Measurements from ENCODE around the gene TMEM45B. TPM values are rescaled to one million over a fixed set of nuclear protein-coding genes. Genes with fewer than 3 reads are reported as not detected.

TMEM45B gene
- total and polyA plus RNA-seq, 2 of the 13 experiments (the other 11 are each of a cell fraction or from before 2014, with no cell fraction given): 29.1 to 181 TPM

DNA sequence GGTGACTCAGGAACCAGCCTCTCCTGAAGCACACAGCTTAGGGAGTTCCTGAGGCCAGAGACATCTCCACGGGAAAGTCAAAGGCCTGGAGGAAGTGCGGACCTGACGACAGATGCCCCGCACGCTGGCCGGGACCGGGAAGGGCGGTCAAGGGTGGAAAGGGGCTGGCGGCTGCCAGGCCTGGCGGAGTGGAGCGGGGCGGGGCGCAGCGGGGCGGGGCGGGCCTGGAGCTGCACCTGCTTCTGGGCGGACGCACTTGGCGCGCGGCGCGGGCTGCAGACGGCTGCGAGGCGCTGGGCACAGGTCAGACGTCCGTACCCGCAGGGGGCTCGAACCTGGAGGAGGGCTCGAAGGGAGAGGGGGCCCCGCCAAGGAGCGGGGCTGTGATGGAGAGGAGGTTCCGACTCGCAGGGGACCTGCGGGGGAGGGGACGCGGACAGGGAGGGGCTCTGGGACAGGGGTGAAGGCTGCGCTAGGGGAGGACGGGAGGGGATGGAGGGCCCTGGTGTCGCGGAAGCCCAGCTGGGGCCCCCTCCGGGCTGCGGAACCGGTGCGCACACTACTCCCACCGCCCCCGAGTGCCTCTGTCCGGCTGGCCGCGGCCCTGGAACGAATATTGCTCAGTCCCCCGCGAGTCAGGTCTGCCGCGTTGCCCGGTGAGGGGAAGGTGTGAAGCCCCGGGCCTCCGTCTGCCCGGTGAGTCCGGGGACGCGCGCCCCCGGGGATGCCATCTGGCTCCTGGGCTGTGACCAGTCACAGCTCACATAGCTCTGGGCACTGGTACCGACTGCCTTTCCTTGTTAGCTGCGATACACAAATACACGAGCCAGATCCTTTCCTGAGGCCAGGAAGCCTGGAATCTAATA, at the start of gene TMEM45B (continued):
- peak; percentile 56; the same call in 1 of the 2 replicates for TF ChIP-seq ZMYM4 (CRISPR knock-in tag; IDR thresholded peaks at IDR 0.05)
- TF ChIP-seq ZNF292 (CRISPR knock-in tag; IDR thresholded peaks at IDR 0.05; ENCODE audit: borderline replicate concordance, low read depth): peak; percentile 69; the same call in 1 of the 2 replicates
- TF ChIP-seq SMARCE1 (IDR thresholded peaks at IDR 0.05; ENCODE audit: borderline replicate concordance): no peak
- no peak for TF ChIP-seq ZNF788 (CRISPR knock-in tag; IDR thresholded peaks at IDR 0.05; ENCODE audit: borderline replicate concordance)
- no peak for TF ChIP-seq TP53 (CRISPR knock-in tag; conservative IDR thresholded peaks at IDR 0.05)
- no peak for TF ChIP-seq ZNF570 (CRISPR knock-in tag; IDR thresholded peaks at IDR 0.05; ENCODE audit: borderline replicate concordance)
- no peak for TF ChIP-seq MYNN (CRISPR knock-in tag; IDR thresholded peaks at IDR 0.05; ENCODE audit: low read depth)
- TF ChIP-seq ZMYM3 (CRISPR knock-in tag; IDR thresholded peaks at IDR 0.05): no peak
- TF ChIP-seq RBM39 (IDR thresholded peaks at IDR 0.05; ENCODE audit: low read depth, low read length, poor library complexity, severe bottlenecking): no peak
- TF ChIP-seq PHF5A (CRISPR knock-in tag; IDR thresholded peaks at IDR 0.05; ENCODE audit: low read depth, unreplicated experiment): no peak
- TF ChIP-seq HOXD1 (CRISPR knock-in tag; IDR thresholded peaks at IDR 0.05): no peak
- TF ChIP-seq SRSF1 (optimal IDR thresholded peaks at IDR 0.05; ENCODE audit: low read depth, low read length): no peak
- no peak for TF ChIP-seq HOMEZ (CRISPR knock-in tag; IDR thresholded peaks at IDR 0.05; ENCODE audit: low read depth)
- no peak for TF ChIP-seq SP2 (CRISPR knock-in tag; IDR thresholded peaks at IDR 0.05)
- TF ChIP-seq PCBP2 (optimal IDR thresholded peaks at IDR 0.05; ENCODE audit: low read depth, low read length, poor library complexity, severe bottlenecking): no peak
- no peak for TF ChIP-seq KDM5A (IDR thresholded peaks at IDR 0.05; ENCODE audit: borderline replicate concordance, low read length)
- TF ChIP-seq USF2 (IDR thresholded peaks at IDR 0.05; ENCODE audit: low read depth, low read length): no peak
- no peak for TF ChIP-seq USF2 (CRISPR knock-in tag; IDR thresholded peaks at IDR 0.05; ENCODE audit: borderline replicate concordance)
- TF ChIP-seq RXRB (CRISPR knock-in tag; IDR thresholded peaks at IDR 0.05; ENCODE audit: borderline replicate concordance): no peak
- TF ChIP-seq SP5 (CRISPR knock-in tag; IDR thresholded peaks at IDR 0.05; ENCODE audit: borderline replicate concordance, low read depth): peak; percentile 73
- TF ChIP-seq ZNF33B (CRISPR knock-in tag; IDR thresholded peaks at IDR 0.05): no peak
- TF ChIP-seq ZBTB26 (CRISPR knock-in tag; IDR thresholded peaks at IDR 0.05; ENCODE audit: borderline replicate concordance): no peak
- 0 out of 2 replicates have a peak, but pooled peaks have one; percentile 26 for TF ChIP-seq ZBTB7B (CRISPR knock-in tag; IDR thresholded peaks at IDR 0.05)
- no peak for TF ChIP-seq ETS1 (CRISPR knock-in tag; IDR thresholded peaks at IDR 0.05)
- TF ChIP-seq RAD51 (IDR thresholded peaks at IDR 0.05; ENCODE audit: borderline replicate concordance): no peak
